DND-41 (cell line): ENCODE measurements around the gene ELOVL7.

Experiments
- ATAC-seq: fragments of 200-7000 bp; cut with Tn5 transposase; 3 replicates; pipeline ENCODE4 v1.9.1; 2021; ENCODE audit warnings: low read depth; ENCODE audit not compliant: insufficient read depth
- DNase-seq: peaks from one replicate; pipeline ENCODE4 v3.0.0-alpha.2; 2020
- H2AFZ ChIP-seq: 2 replicates; pipeline ENCODE4 v1.6.0; 2012; ENCODE audit warnings: low read depth, low read length
- H3K27ac ChIP-seq: 2 replicates; pipeline ENCODE4 v1.5.1; 2012; ENCODE audit warnings: low read length, inconsistent platforms
- H3K27me3 ChIP-seq: fragments of 200-600 bp; sonication (generic); 2 replicates; pipeline ENCODE4 v1.6.0; 2012; ENCODE audit warnings: low read length, mild to moderate bottlenecking, inconsistent platforms; ENCODE audit not compliant: insufficient read depth, poor library complexity
- H3K36me3 ChIP-seq: 2 replicates; pipeline ENCODE4 v1.5.1; 2012; ENCODE audit warnings: low read length, inconsistent platforms; ENCODE audit not compliant: insufficient read depth
- H3K4me1 ChIP-seq: 2 replicates; pipeline ENCODE4 v1.5.1; 2012; ENCODE audit warnings: mild to moderate bottlenecking, low read length; ENCODE audit not compliant: insufficient read depth
- H3K4me2 ChIP-seq: 2 replicates; pipeline ENCODE4 v1.6.0; 2012; ENCODE audit warnings: mild to moderate bottlenecking, moderate library complexity, low read length, inconsistent platforms; ENCODE audit not compliant: insufficient read depth
- H3K4me3 ChIP-seq, 2 experiments: fragments of 200-600 bp in 1 of 2; shearing (Covaris generic) in 1 of 2; 2 replicates each; pipeline ENCODE4 v1.5.1; 2012 to 2016; ENCODE audit warnings: inconsistent platforms in 2 of 2, low read length in 2 of 2, mild to moderate bottlenecking in 2 of 2, low read depth in 1 of 2, moderate library complexity in 1 of 2
- H3K79me2 ChIP-seq: 2 replicates; pipeline ENCODE4 v1.6.0; 2012; ENCODE audit warnings: low read length, inconsistent platforms; ENCODE audit not compliant: insufficient read depth
- H3K9ac ChIP-seq: 2 replicates; pipeline ENCODE4 v1.6.0; 2012; ENCODE audit warnings: low read depth, mild to moderate bottlenecking, inconsistent platforms, low read length, moderate library complexity
- H3K9me3 ChIP-seq: 2 replicates; pipeline ENCODE4 v1.5.1; 2012; ENCODE audit warnings: low read length, moderate library complexity, mild to moderate bottlenecking, inconsistent platforms; ENCODE audit not compliant: insufficient read depth, severe bottlenecking
- H4K20me1 ChIP-seq: 2 replicates; pipeline ENCODE4 v1.6.0; 2012; ENCODE audit warnings: low read length; ENCODE audit not compliant: insufficient read depth
- EZH2 ChIP-seq: IDR thresholded peaks from 3 replicates; pipeline ENCODE4 v1.6.1; 2012; ENCODE audit warnings: borderline replicate concordance, low read depth, mild to moderate bottlenecking, moderate library complexity, low read length, inconsistent platforms; ENCODE audit not compliant: severe bottlenecking
- TF ChIP-seq, protein P1 (sequence below): IDR thresholded peaks from 2 replicates; pipeline ENCODE4 v1.5.1; 2012; ENCODE audit warnings: borderline replicate concordance, low read length, moderate library complexity, mild to moderate bottlenecking; ENCODE audit not compliant: poor library complexity, severe bottlenecking; ENCODE audit errors: extremely low read depth

Gene ELOVL7

DNA sequence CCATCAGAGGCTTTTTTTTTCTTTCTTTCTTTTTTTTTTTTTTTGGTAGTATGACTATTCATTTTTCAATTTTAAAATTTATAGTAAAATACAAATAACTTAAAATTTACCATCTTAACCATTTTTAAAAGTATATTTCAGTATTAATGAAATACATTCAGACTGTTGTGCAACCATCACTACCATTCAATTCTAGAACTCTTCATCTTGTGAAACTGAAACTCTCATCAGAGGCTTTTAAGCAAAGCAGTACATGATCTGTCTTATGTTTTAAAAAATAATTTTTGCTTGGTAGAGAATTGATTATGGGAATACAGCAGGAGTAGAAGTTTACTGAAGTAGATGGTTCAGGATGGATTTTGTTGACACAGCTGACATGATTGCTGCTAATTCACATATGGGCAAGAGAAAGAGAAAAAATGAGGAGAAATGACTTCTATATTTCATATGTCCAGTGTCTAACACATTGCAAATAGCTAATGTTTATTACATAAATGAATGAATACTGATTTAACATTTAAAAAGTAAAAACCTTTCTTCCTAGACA lies 13.4 kb downstream of the ELOVL7 start:
- H3K79me2 ChIP-seq: no peaks in the 10 kb centered on the region
- H3K36me3 ChIP-seq: no peaks in the 10 kb centered on the region
- no peak overlapping the region for H3K4me3 ChIP-seq
- ATAC-seq (no peak), DNase-seq (no peak)
- no peak overlapping the region for H3K4me2 ChIP-seq
- TF ChIP-seq, protein P1, sequence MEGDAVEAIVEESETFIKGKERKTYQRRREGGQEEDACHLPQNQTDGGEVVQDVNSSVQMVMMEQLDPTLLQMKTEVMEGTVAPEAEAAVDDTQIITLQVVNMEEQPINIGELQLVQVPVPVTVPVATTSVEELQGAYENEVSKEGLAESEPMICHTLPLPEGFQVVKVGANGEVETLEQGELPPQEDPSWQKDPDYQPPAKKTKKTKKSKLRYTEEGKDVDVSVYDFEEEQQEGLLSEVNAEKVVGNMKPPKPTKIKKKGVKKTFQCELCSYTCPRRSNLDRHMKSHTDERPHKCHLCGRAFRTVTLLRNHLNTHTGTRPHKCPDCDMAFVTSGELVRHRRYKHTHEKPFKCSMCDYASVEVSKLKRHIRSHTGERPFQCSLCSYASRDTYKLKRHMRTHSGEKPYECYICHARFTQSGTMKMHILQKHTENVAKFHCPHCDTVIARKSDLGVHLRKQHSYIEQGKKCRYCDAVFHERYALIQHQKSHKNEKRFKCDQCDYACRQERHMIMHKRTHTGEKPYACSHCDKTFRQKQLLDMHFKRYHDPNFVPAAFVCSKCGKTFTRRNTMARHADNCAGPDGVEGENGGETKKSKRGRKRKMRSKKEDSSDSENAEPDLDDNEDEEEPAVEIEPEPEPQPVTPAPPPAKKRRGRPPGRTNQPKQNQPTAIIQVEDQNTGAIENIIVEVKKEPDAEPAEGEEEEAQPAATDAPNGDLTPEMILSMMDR: no peak
- no peak for TF ChIP-seq EZH2
- H2AFZ ChIP-seq: no peak overlapping the region
- no peaks in the 10 kb centered on the region for H4K20me1 ChIP-seq
- no peaks in the 10 kb centered on the region for H3K27me3 ChIP-seq
- no peaks in the 10 kb centered on the region for H3K4me1 ChIP-seq
- H3K9ac ChIP-seq: no peak overlapping the region
- no peaks in the 10 kb centered on the region for H3K9me3 ChIP-seq
- no peak overlapping the region for H3K27ac ChIP-seq

DNA sequence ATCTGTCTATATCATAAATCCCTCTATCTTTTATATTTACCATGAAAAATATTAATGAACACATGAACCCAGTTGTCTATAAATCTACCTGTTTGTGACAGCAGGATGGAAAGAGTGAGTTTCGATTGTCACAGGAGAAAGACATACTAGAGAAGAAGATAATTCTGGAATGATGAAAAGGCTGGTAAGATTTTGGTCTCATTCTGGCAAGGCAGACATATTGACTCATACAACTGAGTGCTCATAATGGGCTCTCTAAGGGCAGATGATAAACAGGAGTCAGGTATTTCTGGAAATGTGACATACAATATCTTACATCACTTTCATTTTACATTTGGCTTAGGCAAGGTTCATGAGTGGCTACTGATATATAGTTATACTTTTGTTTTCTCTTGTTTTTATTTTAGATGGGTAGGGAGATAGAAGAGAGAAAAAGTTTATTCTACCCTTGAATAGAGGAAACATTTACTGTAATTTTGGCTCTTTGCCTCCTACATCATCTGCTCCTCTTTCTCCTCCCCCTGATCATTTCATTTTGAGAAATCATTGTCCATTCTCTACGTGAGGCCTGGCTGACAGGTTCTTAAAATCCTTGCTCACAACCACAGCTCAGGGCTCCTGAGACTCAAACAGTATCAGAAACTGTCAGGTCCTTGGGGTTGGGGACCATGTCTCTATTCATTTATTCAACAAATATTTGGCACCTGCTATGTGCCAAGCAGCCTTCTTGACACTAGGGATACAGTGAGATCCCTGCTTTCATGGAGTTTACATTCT lies 14.4 kb downstream of the ELOVL7 start:
- Histone ChIP-seq H4K20me1 (no peaks in the 10 kb centered on the region), H3K4me1 (no peaks in the 10 kb centered on the region), H3K9me3 (no peaks in the 10 kb centered on the region), H3K79me2 (no peaks in the 10 kb centered on the region), H3K9ac (no peak overlapping the region), H3K27me3 (no peaks in the 10 kb centered on the region), H3K27ac (no peak overlapping the region), H3K36me3 (no peaks in the 10 kb centered on the region), H3K4me3 (no peak overlapping the region), H3K4me2 (no peak overlapping the region), H2AFZ (no peak overlapping the region)
- no peak for TF ChIP-seq EZH2
- TF ChIP-seq, protein P1: no peak
- no peak for DNase-seq
- no peak for ATAC-seq

DNA sequence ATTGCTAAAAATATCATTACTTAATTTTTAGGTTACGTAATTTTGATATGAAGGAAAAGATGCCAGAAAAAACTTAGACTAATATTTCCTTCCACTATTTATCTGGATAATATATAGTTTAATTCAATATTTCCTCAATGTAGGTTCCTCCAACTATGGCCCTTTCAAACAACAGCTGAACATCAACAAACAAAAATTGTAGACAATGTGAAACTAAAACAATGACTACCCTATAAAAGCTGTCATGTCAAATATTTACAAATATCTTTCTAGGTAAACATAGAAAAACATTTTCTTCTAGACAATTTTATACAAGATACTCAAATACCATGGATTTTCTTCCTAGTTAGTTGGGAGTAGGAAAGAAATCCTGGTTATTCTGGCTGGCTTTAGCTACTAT lies 16.9 kb downstream of the ELOVL7 start:
- Histone ChIP-seq H2AFZ (no peak overlapping the region), H3K4me3 (no peak overlapping the region), H3K4me2 (no peak overlapping the region), H3K36me3 (no peaks in the 10 kb centered on the region), H3K27ac (no peak overlapping the region), H4K20me1 (no peaks in the 10 kb centered on the region), H3K9me3 (no peaks in the 10 kb centered on the region), H3K4me1 (no peaks in the 10 kb centered on the region), H3K79me2 (no peaks in the 10 kb centered on the region), H3K9ac (no peak overlapping the region), H3K27me3 (no peaks in the 10 kb centered on the region)
- ATAC-seq (no peak), DNase-seq (no peak)
- TF ChIP-seq, protein P1: no peak
- no peak for TF ChIP-seq EZH2
